Measurements from ENCODE around the gene LHPP. TPM values are rescaled to one million over a fixed set of nuclear protein-coding genes. Genes with fewer than 3 reads are reported as not detected.
"Not testable (repeated sequence)": the region's sequence is repeated elsewhere in the genome, so short reads cannot be mapped to it uniquely, and the experiment has no call there.

LHPP gene
- total and polyA plus RNA-seq, 11 donors: 5.6 to 23.5 (median 13.2) TPM

DNA sequence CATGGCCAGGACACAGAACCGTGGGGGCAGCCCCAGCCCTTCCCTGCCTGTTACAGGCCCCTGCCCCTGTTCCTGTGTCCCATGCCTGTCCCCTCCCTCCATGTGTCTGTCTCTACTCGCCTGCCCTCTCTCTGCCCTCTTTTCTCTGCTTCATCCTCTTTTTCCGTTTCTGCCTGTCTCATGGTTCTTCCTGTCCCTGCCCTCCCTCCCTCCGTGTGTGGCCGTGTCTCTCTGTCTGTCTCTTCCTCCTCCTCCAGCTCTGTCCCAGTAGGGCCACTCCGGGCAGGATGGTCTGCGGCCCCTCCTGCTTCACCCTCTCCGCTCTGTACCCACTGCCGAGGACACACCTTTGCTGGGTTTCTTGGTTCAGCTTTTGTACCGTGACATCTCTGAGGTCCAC is 145.2 kb downstream of the LHPP start:
- H3K4me1 ChIP-seq: peaks cover 0 to 9% (median 0%) of the 10 kb centered on the region in 12 donors
- no peaks in the 10 kb centered on the region for H3K9me3 ChIP-seq
- DNase-seq: peak in 1 of 5 donors; percentile 55
- no peaks in the 10 kb centered on the region for H3K36me3 ChIP-seq
- WGBS, 4 donors: 53 to 64% (median 56%) methylated on average over 10 of the region's 10 CpGs
- H3K27ac ChIP-seq: no peak overlapping the region
- ATAC-seq: no peak
- H3K4me3 ChIP-seq: no peak overlapping the region
- TF ChIP-seq, protein P1, sequence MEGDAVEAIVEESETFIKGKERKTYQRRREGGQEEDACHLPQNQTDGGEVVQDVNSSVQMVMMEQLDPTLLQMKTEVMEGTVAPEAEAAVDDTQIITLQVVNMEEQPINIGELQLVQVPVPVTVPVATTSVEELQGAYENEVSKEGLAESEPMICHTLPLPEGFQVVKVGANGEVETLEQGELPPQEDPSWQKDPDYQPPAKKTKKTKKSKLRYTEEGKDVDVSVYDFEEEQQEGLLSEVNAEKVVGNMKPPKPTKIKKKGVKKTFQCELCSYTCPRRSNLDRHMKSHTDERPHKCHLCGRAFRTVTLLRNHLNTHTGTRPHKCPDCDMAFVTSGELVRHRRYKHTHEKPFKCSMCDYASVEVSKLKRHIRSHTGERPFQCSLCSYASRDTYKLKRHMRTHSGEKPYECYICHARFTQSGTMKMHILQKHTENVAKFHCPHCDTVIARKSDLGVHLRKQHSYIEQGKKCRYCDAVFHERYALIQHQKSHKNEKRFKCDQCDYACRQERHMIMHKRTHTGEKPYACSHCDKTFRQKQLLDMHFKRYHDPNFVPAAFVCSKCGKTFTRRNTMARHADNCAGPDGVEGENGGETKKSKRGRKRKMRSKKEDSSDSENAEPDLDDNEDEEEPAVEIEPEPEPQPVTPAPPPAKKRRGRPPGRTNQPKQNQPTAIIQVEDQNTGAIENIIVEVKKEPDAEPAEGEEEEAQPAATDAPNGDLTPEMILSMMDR (IDR thresholded peaks at IDR 0.05): no peak
- TF ChIP-seq POLR2A (IDR thresholded peaks at IDR 0.05): no peak
- H3K27me3 ChIP-seq: no peaks in the 10 kb centered on the region
- intact Hi-C loops (cut with DNase I): no loop called here

DNA sequence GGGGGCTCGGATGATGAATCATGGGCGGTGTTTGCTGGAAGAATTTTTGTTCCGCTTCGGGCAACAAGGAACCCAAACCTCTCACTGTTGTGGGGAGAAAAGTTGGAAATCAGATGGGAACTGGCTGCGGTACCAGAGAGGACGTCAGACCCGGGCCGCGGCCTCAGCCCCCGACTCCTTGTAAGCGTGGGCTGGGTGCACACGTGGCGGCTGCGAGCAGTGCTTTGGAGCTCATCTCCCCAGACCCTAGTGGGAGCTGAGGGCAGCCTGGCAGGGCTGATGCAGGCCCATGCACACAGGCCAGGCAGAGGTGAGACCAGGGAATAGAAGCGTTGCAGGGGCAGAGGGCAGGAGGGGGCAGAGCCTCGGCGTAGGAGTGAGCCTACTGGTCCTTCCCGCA is 146.1 kb downstream of the LHPP start:
- intact Hi-C loops (cut with DNase I): no loop called here
- no peak overlapping the region for H3K27ac ChIP-seq
- TF ChIP-seq, protein P1 (IDR thresholded peaks at IDR 0.05): no peak
- H3K36me3 ChIP-seq: no peaks in the 10 kb centered on the region
- no peak for ATAC-seq
- DNase-seq: no peak
- WGBS, 4 donors: 93 to 97% (median 95%) methylated on average over 14 to 18 of the region's 18 CpGs
- no peak overlapping the region for H3K4me3 ChIP-seq
- H3K4me1 ChIP-seq: peaks cover 0 to 18% (median 4%) of the 10 kb centered on the region in 12 donors
- no peaks in the 10 kb centered on the region for H3K27me3 ChIP-seq
- no peaks in the 10 kb centered on the region for H3K9me3 ChIP-seq

DNA sequence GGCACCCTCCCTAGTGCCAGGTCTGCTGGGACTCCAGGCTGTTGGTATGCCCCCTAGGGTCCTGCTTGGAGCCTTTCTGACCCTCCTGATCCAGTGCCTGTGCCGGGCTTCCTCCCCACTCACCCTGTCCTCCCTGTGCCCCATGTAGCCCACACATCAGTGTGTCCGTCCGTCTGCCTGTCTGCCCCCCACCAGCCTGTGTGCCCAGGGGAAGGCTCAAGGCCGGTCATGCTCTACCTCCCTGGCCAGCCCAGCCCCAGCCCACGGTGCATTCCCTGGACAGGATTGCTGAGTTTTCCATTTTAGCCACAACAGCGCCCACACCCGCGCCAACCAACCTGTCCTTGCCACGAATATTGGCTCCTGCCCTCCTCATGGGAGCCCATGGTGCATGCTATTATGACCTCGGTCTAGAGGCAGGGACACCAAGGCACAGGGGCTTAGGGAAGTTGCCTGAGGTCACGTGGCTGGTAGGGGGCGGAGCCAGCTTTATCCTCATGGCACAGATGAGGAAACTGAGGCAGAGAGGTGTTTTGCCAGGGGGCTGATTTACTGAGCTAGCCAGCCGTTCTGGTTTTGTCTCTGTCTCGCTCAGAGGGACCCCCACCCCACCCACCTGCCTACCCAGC is 146.6 kb downstream of the LHPP start:
- 94 to 100% (median 96%) methylated on average over 12 to 14 of the region's 14 CpGs for WGBS, 4 donors
- Histone ChIP-seq H3K36me3 (no peaks in the 10 kb centered on the region), H3K4me3 (no peak overlapping the region), H3K27me3 (no peaks in the 10 kb centered on the region), H3K4me1 (peaks cover 0 to 22% (median 8%) of the 10 kb centered on the region in 12 donors), H3K9me3 (no peaks in the 10 kb centered on the region), H3K27ac (no peak overlapping the region)
- ATAC-seq (no peak), DNase-seq (no peak)
- TF ChIP-seq, protein P1 (IDR thresholded peaks at IDR 0.05): no peak
- intact Hi-C loops (cut with DNase I): no loop called here

DNA sequence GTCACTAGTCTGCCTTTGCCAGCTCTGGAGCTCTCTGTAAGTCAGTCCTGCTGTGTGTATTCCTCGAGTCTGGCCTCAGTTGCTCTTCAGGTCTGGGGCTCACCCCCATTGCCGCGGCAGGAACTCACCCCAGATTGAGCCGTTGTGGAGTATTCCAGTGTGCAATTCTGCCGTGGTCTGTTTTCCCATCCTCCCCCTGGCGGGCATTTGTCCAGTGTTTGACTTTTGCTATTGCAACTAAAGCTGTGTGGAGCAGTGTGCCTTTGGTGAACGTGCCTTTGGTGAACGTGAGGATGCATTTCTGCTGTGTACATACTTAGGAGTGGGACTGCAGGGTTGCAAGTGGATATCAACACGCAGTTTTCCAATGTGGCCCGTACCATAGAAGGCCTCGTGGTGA is 148.1 kb downstream of the LHPP start:
- ATAC-seq: no peak
- peaks cover 0 to 29% (median 12%) of the 10 kb centered on the region in 12 donors for H3K4me1 ChIP-seq
- no peaks in the 10 kb centered on the region for H3K9me3 ChIP-seq
- 82 to 90% (median 85%) methylated on average over 10 to 11 of the region's 11 CpGs for WGBS, 4 donors
- H3K27ac ChIP-seq: no peak overlapping the region
- intact Hi-C loops (cut with DNase I): loop anchor here in 1 of 10 donors (10.0 kb wide), 1 partner anchor 45 kb away; no protein-coding TSS in a partner anchor
- no peak for TF ChIP-seq POLR2A (IDR thresholded peaks at IDR 0.05)
- TF ChIP-seq, protein P1 (IDR thresholded peaks at IDR 0.05): no peak
- DNase-seq: no peak
- no peaks in the 10 kb centered on the region for H3K36me3 ChIP-seq
- H3K27me3 ChIP-seq: no peaks in the 10 kb centered on the region
- no peak overlapping the region for H3K4me3 ChIP-seq

DNA sequence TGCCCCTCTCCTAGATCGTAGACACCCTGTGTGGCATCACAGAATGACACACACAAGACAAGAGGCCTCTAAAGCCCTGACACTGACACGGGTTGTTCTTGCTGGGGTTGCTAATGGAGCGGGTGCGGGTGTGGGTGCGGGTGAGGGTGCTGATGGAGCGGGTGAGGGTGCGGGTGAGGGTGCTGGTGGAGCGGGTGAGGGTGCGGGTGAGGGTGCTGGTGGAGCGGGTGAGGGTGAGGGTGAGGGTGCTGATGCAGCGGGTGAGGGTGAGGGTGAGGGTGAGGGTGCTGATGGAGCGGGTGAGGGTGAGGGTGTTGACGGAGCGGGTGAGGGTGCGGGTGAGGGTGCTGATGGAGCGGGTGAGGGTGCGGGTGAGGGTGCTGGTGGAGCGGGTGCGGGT is 148.6 kb downstream of the LHPP start:
- H3K4me1 ChIP-seq: peaks cover 0 to 29% (median 12%) of the 10 kb centered on the region in 12 donors
- H3K4me3 ChIP-seq, H3K27ac ChIP-seq, ATAC-seq, H3K9me3 ChIP-seq, DNase-seq, H3K36me3 ChIP-seq, H3K27me3 ChIP-seq: not testable (repeated sequence)
- intact Hi-C loops (cut with DNase I): loop anchor here in 1 of 10 donors (10.0 kb wide), 1 partner anchor 45 kb away; no protein-coding TSS in a partner anchor
- WGBS, 4 donors: 94 to 98% (median 96%) methylated on average over 18 to 19 of the region's 19 CpGs

DNA sequence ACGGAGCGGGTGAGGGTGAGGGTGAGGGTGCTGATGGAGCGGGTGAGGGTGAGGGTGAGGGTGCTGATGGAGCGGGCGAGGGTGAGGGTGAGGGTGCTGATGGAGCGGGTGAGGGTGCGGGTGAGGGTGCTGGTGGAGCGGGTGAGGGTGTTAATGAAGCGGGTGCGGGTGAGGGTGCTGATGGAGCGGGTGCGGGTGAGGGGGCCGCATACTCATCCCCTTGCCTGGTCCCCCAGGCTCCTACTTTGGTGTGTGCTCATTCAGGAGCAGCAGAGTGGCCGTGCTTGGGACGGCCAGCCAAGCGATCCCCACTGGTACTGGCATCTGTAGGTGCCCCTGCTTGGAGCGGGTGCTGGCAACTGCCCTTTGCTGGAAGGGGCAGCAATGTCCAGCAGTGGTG is 149.2 kb downstream of the LHPP start:
- H3K4me3 ChIP-seq, H3K27ac ChIP-seq, H3K27me3 ChIP-seq, H3K36me3 ChIP-seq, H3K9me3 ChIP-seq, DNase-seq, ATAC-seq: not testable (repeated sequence)
- H3K4me1 ChIP-seq: peaks cover 0 to 29% (median 12%) of the 10 kb centered on the region in 12 donors
- WGBS, 4 donors: 80 to 96% (median 90%) methylated on average over 14 to 17 of the region's 17 CpGs
- intact Hi-C loops (cut with DNase I): loop anchor here in 1 of 10 donors (10.0 kb wide), 1 partner anchor 46 kb away; no protein-coding TSS in a partner anchor

All from heart left ventricle (tissue), 16 donors.